HG02759 (cell line): ENCODE measurements around the gene GOLPH3L.
"Not testable (repeated sequence)": the region's sequence is repeated elsewhere in the genome, so short reads cannot be mapped to it uniquely, and the experiment has no call there.

Source experiments
- ATAC-seq: cut with Tn5 transposase; IDR thresholded peaks from one replicate; pipeline ENCODE4 v1.9.1; 2021; ENCODE audit warnings: mild to moderate bottlenecking, moderate library complexity; ENCODE audit not compliant: unreplicated experiment

The GOLPH3L gene

DNA sequence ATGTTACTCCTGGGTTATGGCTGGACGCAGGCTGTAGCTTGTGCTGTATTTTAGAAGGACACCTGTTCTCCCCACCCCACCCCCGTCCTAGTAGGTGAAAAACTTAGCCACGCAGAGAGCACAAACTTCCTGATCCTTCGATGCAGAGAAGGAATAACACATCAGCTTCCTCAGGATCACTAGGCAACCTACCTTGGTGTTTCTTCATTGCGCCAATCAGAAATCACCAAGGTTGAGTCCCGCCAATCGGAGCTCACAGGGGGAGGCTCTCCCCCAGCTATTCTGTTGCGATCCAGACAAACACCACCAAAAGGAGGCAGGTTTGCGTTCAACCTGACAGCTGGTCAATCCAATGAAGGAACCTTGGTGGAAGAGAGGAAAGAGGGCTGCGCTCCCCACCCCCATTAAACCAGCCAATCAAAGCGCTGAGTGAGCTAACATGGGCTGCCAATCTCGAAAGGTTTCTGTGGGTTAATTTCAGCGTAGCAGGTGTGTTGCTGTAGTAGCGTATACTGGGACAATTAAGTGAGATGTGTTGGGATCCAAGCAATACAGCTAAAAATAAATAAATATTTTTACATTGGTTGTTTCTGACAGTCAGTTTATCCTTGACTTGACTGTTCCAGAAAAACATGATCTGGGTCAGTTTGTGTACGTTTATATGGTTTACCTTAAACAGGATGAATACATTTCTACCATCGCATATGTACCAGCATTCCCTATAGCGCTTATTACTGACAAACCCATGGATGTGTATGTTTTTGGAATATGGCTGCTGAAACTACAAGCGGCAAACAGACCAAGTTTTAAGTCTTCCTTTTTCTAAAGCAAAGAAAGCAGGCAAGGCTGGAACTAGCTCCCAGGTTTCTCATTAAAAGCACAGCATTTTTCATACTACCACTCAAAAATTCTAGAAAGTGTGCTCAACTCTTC is at the start of gene GOLPH3L:
GOLPH3L (minus strand) TSS at position 160 of the 933 bp plus-strand sequence. CDS start 2,316 bp downstream, outside the sequence.
- ATAC-seq, result peak; percentile 100

DNA sequence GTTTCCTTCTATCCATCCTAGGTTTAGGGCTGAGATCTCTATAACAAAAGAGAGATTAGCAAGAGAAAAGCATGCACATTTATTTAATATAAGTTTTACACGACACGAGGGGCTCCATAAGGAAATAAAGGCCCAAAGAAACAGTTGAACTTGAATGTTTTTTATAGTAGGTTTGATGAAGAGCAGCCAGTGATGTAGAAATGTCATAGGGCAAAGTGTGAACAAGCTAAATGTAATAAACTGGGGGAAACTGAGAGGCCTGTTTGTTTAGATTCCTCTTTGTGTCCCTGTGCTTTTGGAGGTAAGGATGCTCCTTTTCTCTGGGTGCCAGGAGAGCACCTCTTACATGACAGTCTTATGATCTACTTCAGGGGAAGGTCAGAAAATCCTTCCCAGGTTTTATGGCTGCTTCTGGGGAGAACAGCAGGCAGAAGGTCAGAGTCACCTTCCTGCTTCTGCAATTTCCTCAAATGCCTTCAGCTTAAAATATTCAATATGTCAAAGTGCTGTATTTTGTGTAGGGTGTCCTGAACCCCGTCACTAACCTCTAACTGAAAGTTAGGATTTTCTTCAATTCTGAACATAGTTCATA is 33.3 kb upstream of the GOLPH3L start:
- no peak for ATAC-seq

DNA sequence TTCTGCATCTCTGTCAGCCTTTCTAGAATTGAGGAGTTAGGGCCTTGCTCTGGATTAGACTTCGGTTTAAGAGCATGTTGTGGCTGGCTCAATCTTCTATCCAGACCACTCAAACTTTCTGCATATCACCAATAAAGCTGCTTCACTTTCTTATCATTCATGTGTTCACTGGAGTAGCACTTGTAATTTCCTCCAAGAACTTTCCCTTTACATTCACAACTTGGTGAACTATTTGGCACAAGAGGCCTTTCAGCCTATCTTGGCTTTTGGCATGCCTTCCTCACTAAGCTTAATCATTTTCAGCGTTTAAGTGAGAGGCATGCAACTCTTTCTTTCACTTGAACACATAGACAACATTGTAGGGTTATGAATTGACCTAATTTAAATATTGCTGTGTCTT is 27.4 kb upstream of the GOLPH3L start:
- no peak for ATAC-seq

DNA sequence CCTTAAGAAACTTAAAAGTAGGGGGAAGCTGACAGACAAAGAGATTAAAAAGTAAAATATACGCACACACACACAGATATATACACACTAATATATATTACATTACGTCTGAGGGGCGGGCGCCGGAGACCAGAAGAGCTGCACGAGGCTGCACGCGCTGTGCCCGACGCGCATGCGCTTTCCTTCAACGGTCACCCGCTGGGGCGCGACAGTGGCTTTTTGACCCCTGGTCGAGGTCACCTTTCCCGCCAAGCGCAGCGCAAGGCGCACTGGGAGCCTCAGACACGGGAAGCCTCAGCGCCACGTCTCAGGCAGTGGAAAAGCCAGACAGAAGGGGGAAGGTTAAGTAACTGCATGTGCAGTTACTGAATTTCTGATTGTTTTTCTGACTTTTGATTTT is 23.7 kb upstream of the GOLPH3L start, which contains the start of gene HORMAD1:
HORMAD1 (minus strand) TSS at position 193 of the 400 bp plus-strand sequence. CDS start 1,390 bp downstream, outside the sequence.
- ATAC-seq, result no peak

DNA sequence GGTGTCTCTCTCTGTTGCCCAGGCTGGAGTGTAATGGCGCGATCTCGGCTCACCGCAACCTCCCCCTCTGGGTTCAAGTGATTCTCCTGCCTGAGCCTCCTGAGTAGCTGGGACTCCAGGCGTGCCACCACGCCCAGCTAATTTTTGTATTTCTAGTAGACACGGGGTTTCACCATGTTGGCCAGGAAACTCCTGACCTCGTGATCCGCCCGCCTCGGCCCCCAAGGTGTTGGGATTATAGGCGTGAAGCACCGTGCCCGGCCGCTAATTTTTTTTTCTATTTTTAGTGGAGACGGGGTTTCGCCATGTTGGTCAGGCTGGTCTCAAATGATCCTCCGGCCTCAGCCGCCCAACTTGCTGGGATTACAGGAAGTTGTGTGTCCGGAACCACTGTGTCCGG is 23.1 kb upstream of the GOLPH3L start:
- ATAC-seq, result no peak

DNA sequence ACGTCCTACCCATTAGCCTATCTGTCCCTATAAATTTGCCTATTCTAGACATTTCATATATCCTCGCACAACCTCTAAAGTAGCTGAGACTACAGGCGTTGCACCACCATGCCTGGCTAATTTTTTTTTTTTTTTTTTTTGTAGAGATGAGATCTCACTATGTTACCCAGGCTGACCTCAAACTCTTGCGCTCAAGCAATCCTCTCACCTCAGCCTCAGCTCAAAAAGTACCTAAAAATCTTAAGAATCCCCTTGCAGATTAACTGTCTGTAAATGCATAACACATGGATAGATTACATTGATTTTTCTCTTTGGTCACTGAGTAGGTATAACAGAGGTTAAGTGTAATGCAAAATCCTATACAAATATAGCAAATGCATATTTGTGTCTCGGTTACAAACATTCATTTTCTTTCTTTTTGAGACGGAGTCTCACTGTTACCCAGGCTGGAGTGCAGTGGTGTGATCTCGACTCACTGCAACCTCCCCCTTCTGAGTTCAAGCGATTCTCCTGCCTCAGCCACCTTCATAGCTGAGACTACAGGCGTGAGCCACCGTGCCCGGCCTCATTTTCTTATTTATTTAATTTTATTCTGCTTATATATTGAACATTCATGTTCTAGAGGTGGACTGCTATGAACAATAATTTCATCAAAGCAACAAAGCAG is 21.4 kb upstream of the GOLPH3L start:
- no peak for ATAC-seq

DNA sequence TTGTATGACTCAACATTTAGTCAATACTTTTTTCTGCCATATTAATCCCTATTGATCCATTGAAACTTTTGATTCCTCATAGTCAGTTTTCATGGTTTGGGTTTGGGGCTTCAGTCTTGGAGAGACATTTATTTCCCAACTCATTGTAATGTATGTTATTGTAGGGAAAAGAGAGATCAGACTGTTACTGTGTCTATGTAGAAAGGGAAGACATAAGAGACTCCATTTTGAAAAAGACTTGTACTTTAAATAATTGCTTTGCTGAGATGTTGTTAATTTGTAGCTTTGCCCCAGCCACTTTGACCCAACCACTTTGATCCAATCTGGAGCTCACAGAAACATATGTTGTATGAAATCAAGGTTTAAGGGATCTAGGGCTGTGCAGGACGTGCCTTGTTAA is 12.1 kb upstream of the GOLPH3L start:
- ATAC-seq, result not testable (repeated sequence)

DNA sequence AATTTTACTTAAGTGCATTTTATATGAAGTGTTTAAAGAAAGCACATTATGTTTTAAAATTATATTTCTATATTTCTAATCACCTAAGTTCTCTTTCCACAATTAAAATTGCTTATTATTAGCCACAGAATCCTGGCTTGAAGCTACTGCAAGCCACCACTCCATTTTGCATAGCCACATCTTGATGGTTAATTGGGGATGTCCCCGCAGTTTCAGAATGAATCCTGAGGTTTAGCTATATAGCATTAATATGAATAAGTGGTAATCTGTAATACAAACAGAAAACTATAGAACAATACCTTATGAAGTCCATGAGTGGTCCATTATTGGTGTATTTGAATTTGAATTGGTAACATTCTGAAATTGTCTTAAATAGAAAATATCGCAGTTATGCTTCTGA is 11.6 kb upstream of the GOLPH3L start:
- ATAC-seq, result no peak

DNA sequence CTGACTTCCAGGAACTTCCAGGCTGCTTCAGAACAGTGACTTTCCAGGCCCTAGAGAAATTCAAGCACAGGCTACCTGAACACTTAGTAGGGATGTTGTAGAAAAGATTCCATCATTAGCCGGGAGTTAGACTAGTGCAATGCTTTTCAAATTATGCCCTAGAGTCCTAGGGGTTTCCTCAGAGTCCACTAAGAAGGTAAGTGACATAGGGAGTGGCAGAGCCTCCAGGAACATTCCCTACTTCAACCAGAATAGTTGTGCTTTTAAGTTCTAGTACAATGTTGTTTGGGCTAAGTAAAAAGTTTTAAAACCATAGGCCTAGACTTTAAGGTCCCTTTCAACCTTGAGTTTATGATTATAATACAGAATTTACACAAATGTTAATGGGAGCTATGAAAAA is 9.1 kb upstream of the GOLPH3L start:
- no peak for ATAC-seq

DNA sequence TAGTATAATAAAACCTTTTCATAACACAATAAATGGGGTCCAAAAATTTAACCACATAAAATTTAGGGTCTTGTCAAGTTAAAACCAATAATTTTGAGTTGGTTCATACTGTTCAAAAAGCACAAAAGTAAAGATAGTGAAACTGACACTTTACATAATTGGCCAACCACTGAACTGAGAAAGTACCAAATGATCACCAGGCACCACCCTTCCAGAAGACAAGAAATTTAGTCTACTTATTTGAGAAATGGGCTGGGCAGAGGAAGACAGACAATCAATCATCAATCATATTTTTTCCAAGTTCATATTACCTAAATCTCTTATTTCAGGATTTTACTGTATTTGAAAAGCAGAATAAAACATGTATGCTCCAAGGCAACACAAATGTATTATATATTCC is 6.5 kb upstream of the GOLPH3L start:
- ATAC-seq, result no peak

DNA sequence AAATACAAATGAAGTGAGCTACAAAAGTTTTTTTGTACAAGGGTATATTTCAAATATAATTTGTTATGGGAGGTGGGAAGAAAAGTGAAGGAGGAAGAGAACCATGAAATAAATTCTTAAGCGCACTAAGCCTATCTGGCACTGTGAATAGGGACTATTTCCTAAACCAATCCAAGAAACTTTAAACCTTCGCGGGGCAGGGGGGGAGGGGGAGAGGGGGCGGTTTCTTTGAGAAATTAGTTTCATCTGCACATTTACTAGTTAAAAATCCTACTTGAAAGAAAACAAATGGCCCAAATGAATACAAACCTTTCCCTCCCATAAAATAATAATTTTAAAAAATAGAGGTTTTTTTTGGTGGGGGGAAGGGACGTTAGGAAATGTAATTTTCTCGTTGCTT is 364 bp downstream of the GOLPH3L start:
- ATAC-seq, result no peak

DNA sequence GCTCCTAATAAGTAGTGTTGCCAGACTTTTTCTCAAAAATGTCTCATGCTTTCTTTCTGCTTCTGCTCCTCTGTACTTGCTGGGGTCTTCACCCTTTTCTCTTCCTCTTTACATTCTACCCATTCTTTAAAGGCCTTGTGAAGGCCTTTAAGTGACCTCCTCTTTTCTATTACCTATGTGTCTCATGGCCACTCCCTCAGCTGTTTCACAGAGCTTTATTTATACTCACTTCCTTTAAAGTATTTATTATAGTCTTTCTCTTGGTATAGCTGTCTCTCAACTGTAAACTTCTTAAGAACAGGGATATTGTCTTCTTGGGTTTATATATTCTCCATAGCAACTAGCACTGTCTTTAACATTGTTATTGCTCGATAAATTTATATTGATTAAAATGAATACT is 792 bp downstream of the GOLPH3L start:
- ATAC-seq, result no peak

DNA sequence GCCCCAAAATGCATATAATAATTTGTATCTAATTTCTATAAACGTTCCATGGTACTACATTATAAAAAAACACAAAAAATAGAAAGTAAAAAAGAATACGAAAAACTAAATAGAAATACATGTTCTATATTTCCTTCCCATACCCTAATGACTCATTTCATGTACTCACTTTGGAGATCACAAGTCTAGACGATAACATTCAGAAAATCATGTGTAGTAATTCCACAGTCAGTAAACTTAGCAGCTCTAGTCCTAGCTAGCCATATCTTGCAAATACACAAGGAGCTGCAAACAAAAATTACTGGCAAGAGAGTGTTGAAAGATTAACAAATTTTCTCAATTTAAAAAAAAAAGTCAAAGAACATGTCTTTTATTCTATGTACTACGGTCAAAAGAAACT is 1.4 kb downstream of the GOLPH3L start:
- ATAC-seq, result no peak

DNA sequence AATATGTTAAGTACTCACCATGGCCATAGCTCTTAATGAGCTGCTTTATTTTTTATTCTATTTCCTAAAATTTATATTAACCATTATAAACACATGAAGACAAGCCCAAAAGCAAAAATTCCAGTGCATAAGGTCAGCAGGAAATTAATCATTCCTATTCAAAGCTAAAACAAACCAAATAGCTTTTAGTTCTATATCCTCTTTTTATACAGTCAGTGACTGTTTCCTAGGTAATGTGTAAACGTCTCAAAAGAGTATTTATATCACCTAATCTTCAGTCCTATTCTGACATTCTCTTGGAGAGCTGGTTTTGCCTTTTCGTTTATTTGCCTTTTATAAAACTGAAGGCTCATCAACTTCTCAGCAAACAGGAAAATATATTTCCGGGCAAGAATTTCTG is 4.2 kb downstream of the GOLPH3L start:
- no peak for ATAC-seq

DNA sequence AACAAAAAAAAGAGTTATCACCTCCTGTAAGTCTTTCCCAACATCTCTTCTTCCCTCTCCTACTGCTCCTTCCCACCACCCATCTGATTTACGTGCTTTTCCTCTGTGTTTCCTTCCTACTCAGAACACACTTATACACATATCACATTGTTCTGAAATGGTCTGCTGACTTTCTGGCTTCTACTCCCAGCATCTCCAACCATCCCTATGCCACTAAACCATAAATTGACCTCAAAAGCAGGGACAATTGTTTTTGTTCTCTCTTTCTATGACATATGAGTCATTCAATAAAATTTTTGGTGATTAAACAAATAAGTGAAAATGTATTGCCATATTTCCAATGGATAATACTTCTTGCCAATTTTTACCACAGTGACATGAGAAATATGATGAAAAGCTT is 8.2 kb downstream of the GOLPH3L start:
- no peak for ATAC-seq

DNA sequence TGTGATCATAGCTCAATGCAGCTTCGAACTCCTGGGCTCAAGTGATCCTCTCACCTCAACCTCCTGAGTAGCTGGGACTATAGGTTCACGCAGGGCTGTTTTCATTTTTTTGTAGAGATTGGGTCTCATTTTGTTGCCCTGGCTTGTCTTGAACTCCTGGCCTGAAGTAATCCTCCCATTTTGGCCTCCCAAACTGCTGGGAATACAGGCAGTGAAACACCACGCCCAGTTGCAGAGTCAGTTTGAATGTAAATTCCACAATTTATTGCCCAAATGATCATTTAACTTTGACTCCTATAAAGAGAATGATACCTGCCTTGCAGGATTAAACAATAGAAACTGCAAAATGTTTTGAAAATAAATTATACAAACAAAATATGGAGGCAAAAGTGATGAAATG is 10.7 kb downstream of the GOLPH3L start:
- ATAC-seq, result no peak

DNA sequence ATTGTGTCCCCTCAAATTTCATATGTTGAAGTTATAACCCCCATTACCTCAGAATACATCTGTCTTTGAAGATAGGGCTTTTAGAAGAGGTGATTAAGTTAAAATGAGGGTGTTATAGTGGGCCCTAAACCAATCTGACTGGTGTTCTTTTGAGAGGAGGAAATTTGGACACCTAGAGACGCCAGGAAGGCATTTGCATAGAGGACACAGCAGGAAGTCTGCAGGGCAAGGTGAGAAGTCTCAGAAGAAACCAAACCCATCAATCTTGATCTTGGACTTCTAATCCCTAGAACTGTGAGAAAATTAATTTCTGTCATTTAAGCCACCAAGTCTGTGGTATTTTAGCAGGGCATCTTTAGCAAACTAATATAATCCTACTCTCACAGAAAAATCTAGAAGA is 13.0 kb downstream of the GOLPH3L start:
- ATAC-seq, result no peak

DNA sequence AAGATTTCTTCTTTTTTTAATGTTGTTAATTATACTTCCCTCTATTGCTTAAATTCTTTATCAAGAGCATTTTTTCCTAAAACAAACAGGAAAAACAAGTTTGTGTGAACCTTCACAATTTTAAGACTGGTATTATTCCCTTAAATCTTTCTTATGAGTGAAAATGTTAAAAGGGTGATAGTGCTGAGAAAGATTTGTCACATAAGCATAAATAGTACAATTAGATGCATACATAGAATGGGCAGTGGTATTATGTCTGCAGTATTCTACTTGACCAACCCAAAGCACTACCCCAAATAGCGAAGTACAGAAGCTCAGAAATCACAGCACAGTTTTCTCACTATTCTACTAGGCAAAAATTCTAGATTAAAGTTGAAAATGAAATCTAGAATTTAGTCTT is 18.0 kb downstream of the GOLPH3L start:
- no peak for ATAC-seq

DNA sequence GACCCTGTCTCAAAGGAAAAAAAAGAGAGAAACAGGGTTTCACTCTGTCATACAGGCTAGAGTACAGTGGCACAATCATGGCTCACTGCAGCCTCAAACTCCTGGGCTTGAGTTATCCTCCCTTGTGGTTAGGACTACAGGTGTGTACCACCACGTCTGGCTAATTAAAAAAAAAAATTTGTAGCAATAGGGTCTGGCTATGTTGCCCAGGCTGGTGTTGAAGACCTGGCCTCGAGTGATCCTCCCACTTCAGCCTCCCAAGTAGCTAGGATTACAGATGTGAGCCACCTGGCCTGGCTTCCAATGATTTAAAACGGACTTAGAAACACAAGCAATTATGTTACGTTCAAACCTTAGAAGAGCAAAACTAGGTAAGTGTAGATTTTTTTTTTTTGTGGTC is 22.1 kb downstream of the GOLPH3L start:
- no peak for ATAC-seq

DNA sequence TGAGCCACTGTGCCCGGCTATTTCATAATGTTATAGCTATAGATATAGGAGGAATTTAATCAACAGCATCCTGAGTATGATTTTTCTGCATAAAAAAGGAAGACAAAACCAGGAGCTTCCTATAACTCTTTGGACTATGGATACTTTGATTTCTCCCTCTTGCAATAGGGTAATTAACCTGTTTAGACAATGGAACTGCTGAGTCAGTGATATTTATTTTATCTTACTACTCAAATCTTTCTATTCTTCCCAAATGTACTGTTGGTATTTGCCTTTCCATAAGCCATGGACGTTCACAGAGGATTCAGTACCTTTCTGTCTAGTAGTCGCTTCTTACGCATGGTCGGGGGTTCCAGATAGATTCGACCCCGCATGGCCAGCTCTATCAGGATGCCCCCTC is 33.6 kb downstream of the GOLPH3L start:
- no peak for ATAC-seq

DNA sequence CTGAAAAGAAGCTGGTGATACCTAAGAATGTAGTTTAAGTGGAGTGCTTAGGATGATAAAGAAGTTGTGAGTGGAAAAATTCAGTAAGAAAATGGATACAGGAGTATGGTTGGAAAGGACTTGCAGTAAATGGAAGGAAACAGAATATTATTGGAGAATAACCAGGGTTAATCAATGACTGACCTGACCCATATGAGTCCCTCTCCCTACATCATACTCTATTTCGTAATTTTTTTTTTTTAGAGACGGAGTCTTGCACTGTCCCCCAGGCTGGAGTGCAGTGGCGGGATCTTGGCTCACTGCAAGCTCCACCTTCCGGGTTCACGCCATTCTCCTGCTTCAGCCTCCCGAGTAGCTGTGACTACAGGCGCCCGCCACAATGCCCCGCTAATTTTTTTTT is 34.1 kb downstream of the GOLPH3L start:
- no peak for ATAC-seq

DNA sequence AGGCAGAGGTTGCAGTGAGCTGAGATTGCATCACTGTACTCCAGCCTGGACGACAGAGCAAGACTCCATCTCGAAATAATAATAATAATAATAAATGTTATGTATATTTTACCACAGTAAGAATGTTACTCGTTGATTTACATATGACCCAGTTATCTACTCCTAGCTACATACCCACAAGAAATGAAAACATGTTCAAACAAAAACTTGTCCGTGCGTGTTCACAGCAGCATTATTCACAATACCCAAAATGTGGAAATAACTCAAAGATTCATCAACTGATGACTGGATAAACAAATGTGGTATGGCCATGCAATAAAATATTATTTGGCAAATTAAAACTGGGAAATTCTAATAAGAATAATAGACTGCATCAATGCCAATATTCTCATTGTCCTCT is 35.8 kb downstream of the GOLPH3L start:
- ATAC-seq, result no peak
